Mesothelial cell of epicardium (in vitro differentiated cells): ENCODE data around the gene TSPAN14. TPM values are rescaled to one million over a fixed set of nuclear protein-coding genes. Genes with fewer than 3 reads are reported as not detected.

ENCODE experiments used
- DNase-seq, 2 experiments: peaks; one replicate each; pipeline ENCODE4 v3.0.0; 2021; ENCODE audit warnings: low spot score in 2 of 2; ENCODE audit not compliant: unreplicated experiment in 2 of 2
- H3K27ac Mint-ChIP-seq: 2 replicates; pipeline ENCODE4 v1.8.0; 2021; ENCODE audit warnings: mixed read lengths
- H3K27me3 Mint-ChIP-seq: 2 replicates; pipeline ENCODE4 v1.8.0; 2021; ENCODE audit warnings: low read depth, mixed read lengths
- H3K36me3 Mint-ChIP-seq: 2 replicates; pipeline ENCODE4 v1.8.0; 2021; ENCODE audit warnings: mixed read lengths
- H3K4me1 Mint-ChIP-seq: 2 replicates; pipeline ENCODE4 v1.8.0; 2021; ENCODE audit warnings: mixed read lengths
- H3K4me3 Mint-ChIP-seq: 2 replicates; pipeline ENCODE4 v1.8.0; 2021; ENCODE audit warnings: mild to moderate bottlenecking, moderate library complexity, mixed read lengths
- H3K9me3 Mint-ChIP-seq: 2 replicates; pipeline ENCODE4 v1.8.0; 2021; ENCODE audit warnings: mixed read lengths
- CTCF ChIP-seq: fragments of 200-600 bp; sonication (generic); IDR thresholded peaks from one replicate; pipeline ENCODE4 v1.5.0; 2021; ENCODE audit warnings: antibody characterized with exemption; ENCODE audit not compliant: unreplicated experiment
- total RNA-seq: library from RNA; stranded (reverse); gene quantifications from 3 replicates; pipeline ENCODE4 v1.2.1, GENCODE V29; 2021

Gene TSPAN14
- total RNA-seq, 1 donor from 2014 or later: 113 TPM

- Mint-ChIP-seq H3K27ac (no peak overlapping the region), H3K27me3 (peaks cover 8% of the 10 kb centered on the region), H3K36me3 (no peaks in the 10 kb centered on the region), H3K4me3 (no peak overlapping the region), H3K9me3 (no peaks in the 10 kb centered on the region), H3K4me1 (peaks cover 44% of the 10 kb centered on the region)
- no peak for TF ChIP-seq CTCF
- no peak for DNase-seq
Observed at GRCh38 chr10:80448209-80448942, 5.7 kb upstream of the TSPAN14 start.

GRCh38 chr10:80449520-80449919, 4.6 kb upstream of the TSPAN14 start:
- H3K9me3 Mint-ChIP-seq: no peaks in the 10 kb centered on the region
- no peak overlapping the region for H3K27ac Mint-ChIP-seq
- no peaks in the 10 kb centered on the region for H3K36me3 Mint-ChIP-seq
- peaks cover 37% of the 10 kb centered on the region for H3K4me1 Mint-ChIP-seq
- DNase-seq: no peak
- peaks cover 8% of the 10 kb centered on the region for H3K27me3 Mint-ChIP-seq
- TF ChIP-seq CTCF: no peak
- no peak overlapping the region for H3K4me3 Mint-ChIP-seq

- no peaks in the 10 kb centered on the region for H3K36me3 Mint-ChIP-seq
- peaks cover 7% of the 10 kb centered on the region for H3K27me3 Mint-ChIP-seq
Observed at GRCh38 chr10:80451132-80451531, 3.0 kb upstream of the TSPAN14 start.

GRCh38 chr10:80452069-80452468, 2.0 kb upstream of the TSPAN14 start:
- Mint-ChIP-seq H3K9me3 (no peaks in the 10 kb centered on the region), H3K27me3 (no peaks in the 10 kb centered on the region), H3K27ac (no peak overlapping the region), H3K36me3 (no peaks in the 10 kb centered on the region), H3K4me1 (peaks cover 41% of the 10 kb centered on the region), H3K4me3 (no peak overlapping the region)
- no peak for DNase-seq
- no peak for TF ChIP-seq CTCF

More at GRCh38 chr10:80451132-80451531, 3.0 kb upstream of the TSPAN14 start:
- H3K9me3 Mint-ChIP-seq: no peaks in the 10 kb centered on the region
- no peak overlapping the region for H3K4me3 Mint-ChIP-seq
- no peak for DNase-seq
- no peak overlapping the region for H3K27ac Mint-ChIP-seq
- TF ChIP-seq CTCF: no peak
- H3K4me1 Mint-ChIP-seq: peaks cover 45% of the 10 kb centered on the region

- no peaks in the 10 kb centered on the region for H3K36me3 Mint-ChIP-seq
- H3K27me3 Mint-ChIP-seq: no peaks in the 10 kb centered on the region
Observed at GRCh38 chr10:80452640-80453039, 1.5 kb upstream of the TSPAN14 start.

More at GRCh38 chr10:80452640-80453039, 1.5 kb upstream of the TSPAN14 start:
- TF ChIP-seq CTCF: no peak
- Mint-ChIP-seq H3K4me3 (no peak overlapping the region), H3K27ac (no peak overlapping the region), H3K9me3 (no peaks in the 10 kb centered on the region), H3K4me1 (peaks cover 40% of the 10 kb centered on the region)
- DNase-seq: no peak
